Activated CD8-positive, alpha-beta memory T cell treated with anti-CD3 and anti-CD28 coated beads, Interleukin-2, amount 10 ng/mL, durations not matched to agents 7 days and 5 days (primary cell): ENCODE data around the gene SLC17A4. TPM values are rescaled to one million over a fixed set of nuclear protein-coding genes. Genes with fewer than 3 reads are reported as not detected.
"Not testable (repeated sequence)": the region's sequence is repeated elsewhere in the genome, so short reads cannot be mapped to it uniquely, and the experiment has no call there.

Source experiments
- ATAC-seq: fragments of 150-1000 bp; cut with Tn5 transposase; one replicate; pipeline ENCODE4 v1.10.0; 2021; ENCODE audit warnings: moderate library complexity
- CTCF ChIA-PET: fragments of 350-600 bp; sonication (Branson Sonifier 250); formaldehyde crosslinking; loops from one replicate; lab custom pipeline; 2021; ENCODE audit warnings: antibody characterized with exemption; lab: Charles Lee
- DNase-seq: peaks from one replicate; pipeline ENCODE4 v3.0.0-alpha.2; 2020
- H3K27ac Mint-ChIP-seq: one replicate; pipeline ENCODE4 v1.8.0; 2021; ENCODE audit warnings: mild to moderate bottlenecking, mixed read lengths
- H3K27me3 Mint-ChIP-seq: one replicate; pipeline ENCODE4 v1.8.0; 2021; ENCODE audit warnings: mixed read lengths
- H3K36me3 Mint-ChIP-seq: one replicate; pipeline ENCODE4 v1.8.0; 2021; ENCODE audit warnings: mild to moderate bottlenecking, mixed read lengths
- H3K4me1 Mint-ChIP-seq: one replicate; pipeline ENCODE4 v1.8.0; 2021; ENCODE audit warnings: mixed read lengths
- H3K4me3 Mint-ChIP-seq: one replicate; pipeline ENCODE4 v1.8.0; 2021; ENCODE audit warnings: mild to moderate bottlenecking, moderate library complexity, mixed read lengths
- H3K9me3 Mint-ChIP-seq: one replicate; pipeline ENCODE4 v1.8.0; 2022; ENCODE audit warnings: low read depth, mixed read lengths
- total RNA-seq, 2 experiments: library from RNA; stranded (reverse); gene quantifications; one replicate each; pipeline ENCODE4 v1.2.3, GENCODE V29; 2021

Gene SLC17A4
- total RNA-seq, 2 experiments from 2014 or later = not detected

GRCh38 chr6:25732468-25733198 lies 21.9 kb upstream of the SLC17A4 start:
- H3K27me3 Mint-ChIP-seq = peaks cover 60% of the 10 kb centered on the region
- no peak overlapping the region for H3K27ac Mint-ChIP-seq
- H3K4me1 Mint-ChIP-seq = no peaks in the 10 kb centered on the region
- no peak for ATAC-seq
- H3K36me3 Mint-ChIP-seq = peaks cover 2% of the 10 kb centered on the region
- DNase-seq = no peak
- H3K4me3 Mint-ChIP-seq = no peak overlapping the region
- CTCF ChIA-PET = interaction anchor here (1.2 kb wide), 1 partner anchor 12 kb away, joined by 3 read pairs; no protein-coding TSS in a partner anchor
- peaks cover 3% of the 10 kb centered on the region for H3K9me3 Mint-ChIP-seq

DNA sequence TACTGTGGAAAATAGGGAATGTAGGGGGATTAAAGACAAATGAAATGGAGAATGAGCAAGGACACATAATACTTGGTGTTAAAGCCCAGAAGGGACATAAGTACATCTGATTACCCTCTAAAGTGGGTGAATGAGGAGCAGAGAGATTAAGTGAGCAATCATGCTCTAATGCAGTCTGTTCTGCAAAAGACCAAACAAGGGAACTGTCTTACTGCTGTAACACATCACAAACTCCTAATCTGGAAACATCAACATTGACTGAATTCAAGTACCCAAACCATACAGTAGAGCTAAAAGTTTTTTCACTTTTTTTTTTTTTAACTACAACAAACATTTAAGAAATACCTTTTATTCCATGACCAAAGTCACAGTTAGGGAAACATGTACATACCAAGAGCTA lies 19.3 kb upstream of the SLC17A4 start:
- H3K4me1 Mint-ChIP-seq = no peaks in the 10 kb centered on the region
- CTCF ChIA-PET = no interaction called here
- H3K4me3 Mint-ChIP-seq = no peak overlapping the region
- no peak overlapping the region for H3K27ac Mint-ChIP-seq
- peaks cover 2% of the 10 kb centered on the region for H3K36me3 Mint-ChIP-seq
- DNase-seq = no peak
- peaks cover 5% of the 10 kb centered on the region for H3K9me3 Mint-ChIP-seq
- ATAC-seq = no peak
- H3K27me3 Mint-ChIP-seq = peaks cover 65% of the 10 kb centered on the region

- ATAC-seq = no peak
- Mint-ChIP-seq H3K27me3 (peaks cover 8% of the 10 kb centered on the region), H3K9me3 (peaks cover 2% of the 10 kb centered on the region), H3K4me3 (no peak overlapping the region), H3K27ac (no peak overlapping the region), H3K4me1 (no peaks in the 10 kb centered on the region), H3K36me3 (no peaks in the 10 kb centered on the region)
- CTCF ChIA-PET = interaction anchor here (1.5 kb wide), 1 partner anchor 10 kb away, joined by 3 read pairs; the partner anchor contains the start of gene SLC17A4
- no peak for DNase-seq
Measured at GRCh38 chr6:25743868-25744267, 10.7 kb upstream of the SLC17A4 start.

- no peaks in the 10 kb centered on the region for H3K36me3 Mint-ChIP-seq
- DNase-seq = no peak
- no peak for ATAC-seq
- no peak overlapping the region for H3K4me3 Mint-ChIP-seq
- H3K9me3 Mint-ChIP-seq = peaks cover under 1% of the 10 kb centered on the region
- H3K4me1 Mint-ChIP-seq = no peaks in the 10 kb centered on the region
- CTCF ChIA-PET = interaction anchor here (0.7 kb wide), 1 partner anchor 14 kb away, joined by 3 read pairs; no protein-coding TSS in a partner anchor
- no peak overlapping the region for H3K27ac Mint-ChIP-seq
- H3K27me3 Mint-ChIP-seq = no peaks in the 10 kb centered on the region
Measured at GRCh38 chr6:25745836-25746235, 8.7 kb upstream of the SLC17A4 start.

GRCh38 chr6:25746968-25747367 lies 7.6 kb upstream of the SLC17A4 start:
- H3K4me1 Mint-ChIP-seq = no peaks in the 10 kb centered on the region
- CTCF ChIA-PET = no interaction called here
- DNase-seq (no peak), ATAC-seq (no peak)
- no peak overlapping the region for H3K27ac Mint-ChIP-seq
- H3K4me3 Mint-ChIP-seq = no peak overlapping the region
- H3K9me3 Mint-ChIP-seq = no peaks in the 10 kb centered on the region
- H3K27me3 Mint-ChIP-seq = no peaks in the 10 kb centered on the region
- no peaks in the 10 kb centered on the region for H3K36me3 Mint-ChIP-seq

DNA sequence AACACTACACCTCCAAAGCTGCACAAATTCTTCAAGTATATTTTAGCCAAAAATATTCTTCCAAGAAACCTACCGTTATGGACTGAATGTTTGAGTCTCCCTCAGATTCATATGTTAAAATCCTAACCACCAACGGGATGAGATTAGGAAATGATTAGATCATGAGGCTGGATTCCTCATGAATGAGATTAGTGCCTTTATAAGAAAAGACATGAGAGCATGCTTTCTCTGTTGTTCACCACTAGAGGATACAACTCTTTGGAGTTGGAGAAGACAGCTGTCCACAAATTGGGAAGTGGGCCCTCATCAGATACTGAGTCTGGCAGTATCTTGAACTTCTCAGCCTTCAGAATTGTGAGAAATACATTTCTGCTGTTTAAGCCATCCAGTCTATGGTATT lies 7.1 kb upstream of the SLC17A4 start:
- no peaks in the 10 kb centered on the region for H3K36me3 Mint-ChIP-seq
- ATAC-seq (no peak), DNase-seq (no peak)
- H3K4me1 Mint-ChIP-seq = no peaks in the 10 kb centered on the region
- no peaks in the 10 kb centered on the region for H3K9me3 Mint-ChIP-seq
- CTCF ChIA-PET = no interaction called here
- H3K4me3 Mint-ChIP-seq = no peak overlapping the region
- H3K27ac Mint-ChIP-seq = no peak overlapping the region
- H3K27me3 Mint-ChIP-seq = no peaks in the 10 kb centered on the region

DNA sequence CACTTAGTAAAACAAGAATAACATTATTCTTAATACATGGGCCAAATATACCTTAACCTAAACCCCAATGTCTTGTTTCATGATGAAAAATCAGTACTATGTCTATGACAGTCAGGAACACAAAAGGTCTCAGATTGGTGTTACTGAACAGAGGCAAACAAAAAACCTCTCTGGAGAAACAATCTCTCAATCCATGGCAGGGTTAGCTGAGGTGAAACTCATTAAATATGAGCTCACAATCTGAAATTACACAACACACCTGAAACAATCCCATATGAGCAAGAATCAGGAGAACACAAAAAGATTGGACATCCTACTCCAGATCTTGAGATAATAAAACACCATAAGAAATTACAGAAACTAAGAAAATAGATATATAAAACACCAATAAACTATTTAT lies 6.5 kb upstream of the SLC17A4 start:
- Mint-ChIP-seq H3K9me3 (no peaks in the 10 kb centered on the region), H3K27me3 (no peaks in the 10 kb centered on the region), H3K27ac (no peak overlapping the region), H3K36me3 (no peaks in the 10 kb centered on the region), H3K4me1 (no peaks in the 10 kb centered on the region), H3K4me3 (no peak overlapping the region)
- CTCF ChIA-PET = no interaction called here
- DNase-seq = no peak
- no peak for ATAC-seq

DNA sequence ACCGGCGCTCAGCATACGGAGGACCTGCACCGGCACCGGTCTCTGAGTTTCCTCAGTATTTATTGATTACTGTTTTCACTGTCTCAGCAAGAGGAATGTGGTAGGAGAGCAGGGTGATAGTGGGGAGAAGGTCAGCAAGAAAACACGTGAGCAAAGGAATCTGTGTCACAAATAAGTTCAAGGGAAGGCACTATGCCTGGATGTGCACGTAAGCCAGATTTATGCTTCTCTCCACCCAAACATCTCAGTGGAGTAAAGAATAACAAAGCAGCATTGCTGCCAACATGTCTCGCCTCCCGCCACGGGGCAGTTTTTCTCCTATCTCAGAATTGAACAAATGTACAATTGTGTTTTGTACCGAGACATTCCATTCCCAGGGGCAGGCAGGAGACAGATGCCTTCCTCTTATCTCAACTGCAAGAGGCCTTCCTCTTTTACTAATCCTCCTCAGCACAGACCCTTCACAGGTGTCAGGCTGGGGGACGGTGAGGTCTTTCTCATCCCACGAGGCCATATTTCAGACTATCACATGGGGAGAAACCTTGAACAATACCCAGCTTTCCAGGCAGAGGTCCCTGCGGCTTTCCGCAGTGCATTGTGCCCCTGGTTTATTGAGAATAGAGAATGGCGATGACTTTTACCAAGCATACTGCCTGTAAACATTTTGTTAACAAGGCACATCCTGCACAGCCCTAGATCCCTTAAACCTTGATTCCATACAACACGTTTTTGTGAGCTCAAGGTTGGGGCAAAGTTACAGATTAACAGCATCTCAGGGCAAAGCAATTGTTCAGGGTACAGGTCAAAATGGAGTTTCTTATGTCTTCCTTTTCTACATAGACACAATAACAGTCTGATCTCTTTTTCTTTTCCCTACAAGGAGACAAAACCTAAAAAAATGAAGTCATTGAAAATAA lies 5.7 kb upstream of the SLC17A4 start:
- H3K36me3 Mint-ChIP-seq, H3K4me1 Mint-ChIP-seq, H3K4me3 Mint-ChIP-seq, H3K27me3 Mint-ChIP-seq, H3K9me3 Mint-ChIP-seq, H3K27ac Mint-ChIP-seq, DNase-seq, ATAC-seq, CTCF ChIA-PET: not testable (repeated sequence)

- Mint-ChIP-seq H3K4me3 (no peak overlapping the region), H3K9me3 (no peaks in the 10 kb centered on the region), H3K27me3 (peaks cover 5% of the 10 kb centered on the region), H3K27ac (no peak overlapping the region), H3K36me3 (no peaks in the 10 kb centered on the region), H3K4me1 (no peaks in the 10 kb centered on the region)
- DNase-seq (no peak), ATAC-seq (no peak)
- CTCF ChIA-PET = interaction anchor here (1.6 kb wide), 1 partner anchor 10 kb away, joined by 8 read pairs; no protein-coding TSS in a partner anchor
Measured at GRCh38 chr6:25749837-25750236, 4.7 kb upstream of the SLC17A4 start.

DNA sequence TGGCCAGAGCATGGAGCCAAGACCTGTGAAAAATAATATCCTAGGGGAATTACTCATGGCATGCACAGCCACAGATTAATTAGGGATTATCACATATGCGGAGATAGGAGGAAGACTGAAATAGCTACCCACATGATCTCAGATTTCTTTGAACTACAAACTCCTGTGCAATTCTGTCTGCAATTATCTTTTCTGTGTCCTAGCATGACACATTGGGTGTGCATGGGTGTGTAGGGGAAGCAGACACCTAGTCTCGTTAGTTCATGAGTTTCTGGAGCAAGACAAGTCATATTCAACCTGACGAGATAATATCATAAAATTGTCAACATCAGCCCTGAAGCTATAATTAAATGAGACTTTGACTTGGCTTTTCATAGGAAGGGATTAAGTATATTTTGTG lies 3.6 kb upstream of the SLC17A4 start:
- no peaks in the 10 kb centered on the region for H3K9me3 Mint-ChIP-seq
- H3K27ac Mint-ChIP-seq = no peak overlapping the region
- CTCF ChIA-PET = interaction anchor here (1.6 kb wide), 1 partner anchor 9 kb away, joined by 8 read pairs; no protein-coding TSS in a partner anchor
- ATAC-seq (no peak), DNase-seq (no peak)
- no peak overlapping the region for H3K4me3 Mint-ChIP-seq
- H3K4me1 Mint-ChIP-seq = no peaks in the 10 kb centered on the region
- peaks cover 10% of the 10 kb centered on the region for H3K27me3 Mint-ChIP-seq
- H3K36me3 Mint-ChIP-seq = no peaks in the 10 kb centered on the region

DNA sequence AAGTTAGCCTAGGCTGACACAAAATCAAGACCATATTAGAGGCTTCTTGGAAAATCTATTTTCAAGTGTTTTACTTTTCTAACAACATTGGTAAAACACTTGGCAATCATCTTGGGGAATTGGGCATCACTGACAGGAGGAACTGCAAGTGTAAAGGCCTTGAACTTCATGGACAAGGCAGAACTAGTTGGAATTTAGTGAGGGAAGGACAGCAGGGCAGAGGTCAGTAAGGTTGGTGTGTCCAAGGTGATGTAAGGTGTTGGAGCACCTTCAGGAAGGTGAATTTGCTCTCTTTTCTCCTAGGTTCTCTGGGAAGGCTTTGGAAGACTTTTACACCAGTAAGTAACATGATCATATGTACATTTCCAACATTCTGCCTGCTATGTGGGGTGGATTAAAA lies 1.5 kb upstream of the SLC17A4 start:
- Mint-ChIP-seq H3K27me3 (peaks cover 13% of the 10 kb centered on the region), H3K27ac (no peak overlapping the region), H3K4me3 (no peak overlapping the region), H3K4me1 (no peaks in the 10 kb centered on the region), H3K36me3 (no peaks in the 10 kb centered on the region), H3K9me3 (no peaks in the 10 kb centered on the region)
- DNase-seq (no peak), ATAC-seq (no peak)
- CTCF ChIA-PET = no interaction called here

DNA sequence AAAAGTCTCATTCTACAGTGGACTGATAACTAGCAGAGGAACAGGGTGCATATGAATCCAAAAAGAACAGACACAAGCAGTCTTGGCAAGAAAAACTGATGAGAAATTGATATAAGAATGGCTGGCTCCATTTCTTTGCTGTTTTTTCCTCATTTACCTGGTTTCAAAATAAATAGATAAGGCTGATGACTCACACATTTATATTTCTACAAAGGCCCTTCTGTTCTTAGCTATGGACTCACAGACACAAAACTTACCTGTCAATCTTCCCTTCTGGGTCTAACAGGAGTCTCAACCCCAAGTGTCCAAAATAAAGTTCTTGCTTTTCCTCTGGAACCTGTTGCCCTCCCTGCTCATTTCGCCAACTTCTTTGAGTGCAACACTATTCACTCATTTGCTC lies 941 bp downstream of the SLC17A4 start:
- DNase-seq = no peak
- H3K4me1 Mint-ChIP-seq = no peaks in the 10 kb centered on the region
- H3K27ac Mint-ChIP-seq = no peak overlapping the region
- ATAC-seq = no peak
- H3K4me3 Mint-ChIP-seq = no peak overlapping the region
- H3K9me3 Mint-ChIP-seq = no peaks in the 10 kb centered on the region
- no peaks in the 10 kb centered on the region for H3K36me3 Mint-ChIP-seq
- CTCF ChIA-PET = no interaction called here
- H3K27me3 Mint-ChIP-seq = peaks cover 22% of the 10 kb centered on the region

GRCh38 chr6:25756382-25757363 lies 2.1 kb downstream of the SLC17A4 start:
- DNase-seq (no peak), ATAC-seq (no peak)
- peaks cover 23% of the 10 kb centered on the region for H3K27me3 Mint-ChIP-seq
- no peaks in the 10 kb centered on the region for H3K36me3 Mint-ChIP-seq
- no peak overlapping the region for H3K4me3 Mint-ChIP-seq
- no peak overlapping the region for H3K27ac Mint-ChIP-seq
- no peaks in the 10 kb centered on the region for H3K4me1 Mint-ChIP-seq
- CTCF ChIA-PET = no interaction called here
- H3K9me3 Mint-ChIP-seq = no peaks in the 10 kb centered on the region
